T-helper 2 cell treated with Interferon-gamma antibody and Interleukin-4, amounts not matched to agents 100 ng/mL and 5 ng/mL, for 36 hours (primary cell): ENCODE data around the gene HGS. TPM values are rescaled to one million over a fixed set of nuclear protein-coding genes. Genes with fewer than 3 reads are reported as not detected.

Experiments
- intact Hi-C: fragments of 100-400 bp; cut with micrococcal nuclease; formaldehyde crosslinking; loops from one replicate; pipeline ENCODE4 v1.15.1; 2023
- total RNA-seq: library from RNA; stranded (reverse); gene quantifications from 2 replicates; pipeline ENCODE4 v1.2.3, GENCODE V29; 2022

Gene HGS
- total RNA-seq, 1 donor from 2014 or later, result 118 TPM

- intact Hi-C loops, result loop anchor here (1.0 kb wide), 1 partner anchor 8 kb away; the partner anchor contains the start of gene SLC25A10
These were observed 20.2 kb downstream of the HGS start for GRCh38 chr17:81703747-81704654.

- intact Hi-C loops, result no loop called here
These were observed 21.9 kb downstream of the HGS start for GRCh38 chr17:81705518-81706231.

GRCh38 chr17:81706232-81706611, 22.4 kb downstream of the HGS start:
- intact Hi-C loops, result no loop called here

GRCh38 chr17:81706757-81707624, 23.2 kb downstream of the HGS start:
- intact Hi-C loops, result no loop called here

GRCh38 chr17:81707725-81708646, 24.2 kb downstream of the HGS start:
- intact Hi-C loops, result no loop called here

- intact Hi-C loops, result no loop called here
These were observed 25.0 kb downstream of the HGS start for GRCh38 chr17:81708739-81709185.

GRCh38 chr17:81710514-81711308, 26.9 kb downstream of the HGS start:
- intact Hi-C loops, result loop anchor here (5.0 kb wide), 2 partner anchors 122 to 152 kb away; partner anchors contain the start of genes MCRIP1 and P4HB

GRCh38 chr17:81711814-81712467, 28.1 kb downstream of the HGS start, which contains the start of gene SLC25A10:
Gene SLC25A10, plus strand, starts transcription at chr17:81712284. Its CDS starts 143 bp downstream, at chr17:81712427.
- intact Hi-C loops, result loop anchor here (1.0 to 5.0 kb wide), 3 partner anchors 9 to 150 kb away; partner anchors contain the start of genes MCRIP1, MRPL12 and P4HB

GRCh38 chr17:81712468-81713003, 28.7 kb downstream of the HGS start:
- intact Hi-C loops, result loop anchor here (1.0 to 5.0 kb wide), 3 partner anchors 9 to 150 kb away; partner anchors contain the start of genes MCRIP1, MRPL12 and P4HB

GRCh38 chr17:81713004-81713555, 29.3 kb downstream of the HGS start:
- intact Hi-C loops, result loop anchor here (5.0 kb wide), 2 partner anchors 119 to 149 kb away; partner anchors contain the start of genes MCRIP1 and P4HB

GRCh38 chr17:81713556-81714411, 30.0 kb downstream of the HGS start:
- intact Hi-C loops, result loop anchor here (5.0 kb wide), 2 partner anchors 119 to 149 kb away; partner anchors contain the start of genes MCRIP1 and P4HB

GRCh38 chr17:81714412-81715106, 30.7 kb downstream of the HGS start:
- intact Hi-C loops, result loop anchor here (5.0 kb wide), 2 partner anchors 118 to 148 kb away; partner anchors contain the start of genes MCRIP1 and P4HB

GRCh38 chr17:81715107-81715871, 31.5 kb downstream of the HGS start:
- intact Hi-C loops, result no loop called here

- intact Hi-C loops, result no loop called here
These were observed 32.3 kb downstream of the HGS start for GRCh38 chr17:81715872-81716673.
